Measurements from ENCODE around the gene CAMK1D. TPM values are rescaled to one million over a fixed set of nuclear protein-coding genes. Genes with fewer than 3 reads are reported as not detected.
A peak's percentile ranks its signal among the peaks of the same experiment; 100 is the strongest.
"Not testable (repeated sequence)": the region's sequence is repeated elsewhere in the genome, so short reads cannot be mapped to it uniquely, and the experiment has no call there.

The CAMK1D gene
- total RNA-seq, 8 experiments from 2014 or later: 1.9 to 15.8 (median 7.4) TPM

DNA sequence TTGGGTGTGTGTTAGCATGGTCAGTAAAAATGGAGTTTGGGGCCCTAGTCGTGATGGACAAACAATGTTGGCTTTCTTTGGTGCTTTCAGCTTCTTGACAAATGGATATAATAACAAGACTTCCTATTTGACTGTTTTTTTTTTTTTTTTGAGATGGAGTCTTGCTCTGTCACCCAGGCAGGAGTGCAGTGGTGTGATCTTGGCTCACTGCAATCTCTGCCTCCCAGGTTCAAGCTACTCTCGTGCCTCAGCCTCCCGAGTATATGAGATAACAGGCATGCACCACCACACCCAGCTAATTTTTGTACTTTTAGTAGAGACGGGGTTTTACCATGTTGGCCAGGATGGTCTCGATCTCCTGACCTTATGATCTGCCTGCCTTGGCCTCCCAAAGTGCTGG, 11.8 kb downstream of the CAMK1D start:
- WGBS, 10 experiments: 75 to 100% (median 86%) methylated on average over 1 to 4 of the region's 5 CpGs; no CpG with 5 or more reads in 2 of the 10 experiments
- H3K4me3 ChIP-seq; in situ Hi-C loops (cut with MboI; ENCODE audit: low pct_unique_long_range_greater_than_20kb in 2 of 9, low sequenced_read_pairs in 9 of 9, unreplicated experiment in 9 of 9); H3K27ac ChIP-seq; ATAC-seq (replicated peaks in 6 of 8): not testable (repeated sequence)
- H3K4me1 ChIP-seq (replicated peaks in 1 of 2): peaks cover 14 to 17% of the 10 kb centered on the region in 2 donors

DNA sequence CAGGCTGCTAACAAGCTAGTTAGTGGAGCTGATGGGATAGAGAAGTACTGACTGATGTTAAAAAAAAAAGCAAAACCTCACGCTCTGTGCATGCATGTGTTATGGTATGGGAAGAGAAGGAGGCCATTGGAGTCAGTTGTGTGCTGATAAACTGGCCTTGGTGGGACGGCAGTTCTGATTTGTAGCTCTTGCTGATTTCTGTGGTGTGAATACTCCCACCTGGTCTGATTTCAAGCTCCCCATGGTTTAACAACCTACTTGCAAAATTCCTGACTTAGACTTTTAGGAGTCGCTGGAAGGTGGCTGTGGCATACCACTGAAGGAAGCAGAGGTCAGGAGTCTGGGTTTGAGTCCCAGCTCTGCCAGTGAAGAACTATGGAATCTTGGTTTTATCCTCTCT, 15.2 kb downstream of the CAMK1D start:
- WGBS, 10 experiments: 80 to 100% (median 100%) methylated on average over 1 to 2 of the region's 3 CpGs; no CpG with 5 or more reads in 5 of the 10 experiments
- ATAC-seq (replicated peaks in 6 of 8): no peak

DNA sequence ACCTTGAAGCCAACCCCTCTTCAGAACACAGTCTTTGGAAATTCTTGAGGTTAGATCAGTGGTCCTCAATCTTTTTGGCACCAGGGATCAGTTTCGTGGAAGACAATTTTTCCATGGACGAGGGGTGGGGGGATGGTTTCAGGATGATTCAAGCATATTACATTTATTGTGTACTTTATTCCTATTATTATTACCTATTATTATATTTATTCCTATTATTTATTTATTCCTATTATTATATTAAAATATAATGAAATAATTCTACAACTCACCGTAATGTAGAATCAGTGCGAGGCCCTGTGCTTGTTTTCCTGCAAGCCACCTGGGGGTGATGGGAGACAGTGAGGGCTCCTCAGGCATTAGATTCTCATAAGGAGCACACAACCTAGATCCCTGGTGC, 17.9 kb downstream of the CAMK1D start:
- in situ Hi-C loops (cut with MboI; ENCODE audit: low pct_unique_long_range_greater_than_20kb in 2 of 9, low sequenced_read_pairs in 9 of 9, unreplicated experiment in 9 of 9): no loop called here
- ATAC-seq (replicated peaks in 6 of 8): no peak
- Histone ChIP-seq H3K4me3 (no peak overlapping the region), H3K4me1 (replicated peaks in 1 of 2) (no peaks in the 10 kb centered on the region), H3K27ac (no peak overlapping the region)
- WGBS, 10 experiments: 85 to 100% (median 100%) methylated on average over 2 to 4 of the region's 4 CpGs; no CpG with 5 or more reads in 2 of the 10 experiments

More for the DNA sequence above, 15.2 kb downstream of the CAMK1D start:
- peaks cover 10 to 11% of the 10 kb centered on the region in 2 donors for H3K4me1 ChIP-seq (replicated peaks in 1 of 2)
- H3K27ac ChIP-seq: no peak overlapping the region
- H3K4me3 ChIP-seq: no peak overlapping the region
- in situ Hi-C loops (cut with MboI; ENCODE audit: low pct_unique_long_range_greater_than_20kb in 2 of 9, low sequenced_read_pairs in 9 of 9, unreplicated experiment in 9 of 9): no loop called here

DNA sequence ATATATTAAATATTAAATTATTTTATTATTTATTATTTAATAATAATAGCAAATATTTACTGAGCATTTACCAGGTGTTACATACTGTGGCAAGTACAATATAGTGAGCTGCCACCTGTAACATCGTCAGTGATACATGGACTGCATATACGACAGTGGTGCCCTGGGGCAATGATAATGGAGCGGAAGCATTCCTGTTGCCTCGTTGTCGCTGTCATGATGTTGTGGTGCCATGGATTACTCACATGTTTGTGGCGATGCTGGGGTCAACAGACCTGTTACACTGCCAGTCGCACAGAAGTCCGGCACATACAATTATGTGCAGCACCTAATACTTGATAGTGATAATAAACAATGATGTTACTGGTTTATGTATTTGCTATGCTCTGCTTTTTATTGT, 20.6 kb downstream of the CAMK1D start:
- Histone ChIP-seq H3K4me1 (replicated peaks in 1 of 2) (no peaks in the 10 kb centered on the region), H3K4me3 (no peak overlapping the region), H3K27ac (no peak overlapping the region)
- in situ Hi-C loops (cut with MboI; ENCODE audit: low pct_unique_long_range_greater_than_20kb in 2 of 9, low sequenced_read_pairs in 9 of 9, unreplicated experiment in 9 of 9): no loop called here
- 79 to 100% (median 94%) methylated on average over 1 to 5 of the region's 8 CpGs; no CpG with 5 or more reads in 1 of the 10 experiments for WGBS, 10 experiments
- no peak for ATAC-seq (replicated peaks in 6 of 8)

DNA sequence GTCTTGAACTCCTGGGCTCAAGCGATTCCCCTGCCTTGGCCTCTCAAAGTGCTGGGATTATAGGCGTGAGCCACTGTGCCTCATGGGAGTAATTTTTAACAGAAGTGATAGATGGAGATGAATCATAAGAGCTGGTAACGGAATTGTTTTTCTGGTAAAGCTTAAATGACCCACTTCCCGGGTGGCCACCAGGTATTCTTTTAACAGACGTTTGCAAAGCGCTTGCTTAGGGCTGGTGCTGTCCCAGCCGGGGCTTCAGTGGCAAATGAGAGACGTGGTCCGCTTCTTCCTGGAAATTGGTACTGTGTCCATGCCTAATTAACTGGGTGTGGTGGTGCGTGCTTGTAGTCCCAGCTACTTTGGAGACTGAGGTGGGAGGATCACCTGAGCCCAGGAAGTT, 23.5 kb downstream of the CAMK1D start:
- ATAC-seq (replicated peaks in 6 of 8): peak in 2 of 8 experiments; percentile 36 to 43
- in situ Hi-C loops (cut with MboI; ENCODE audit: low pct_unique_long_range_greater_than_20kb in 2 of 9, low sequenced_read_pairs in 9 of 9, unreplicated experiment in 9 of 9): no loop called here

DNA sequence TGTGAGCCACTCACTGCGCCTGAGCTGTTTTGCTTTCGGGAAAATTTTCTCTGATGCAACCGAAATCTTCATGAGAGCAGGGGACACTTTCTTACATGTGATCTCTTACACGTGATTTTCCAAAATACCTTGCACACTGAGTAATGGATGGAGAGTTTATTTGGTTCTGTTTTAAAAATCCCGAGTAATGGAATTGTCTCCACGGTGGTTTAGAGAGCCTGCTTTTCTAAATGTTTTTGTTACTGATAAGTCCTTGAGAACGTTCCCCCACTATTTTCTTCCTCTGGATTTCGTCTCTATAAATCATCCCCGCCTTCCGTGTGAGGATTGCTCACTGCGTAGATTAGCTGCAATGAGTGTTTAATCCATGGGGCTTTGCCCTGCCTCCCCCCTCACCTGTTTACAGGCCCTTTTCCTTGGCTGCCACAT, 25.7 kb downstream of the CAMK1D start:
- ATAC-seq (replicated peaks in 6 of 8): no peak
- Histone ChIP-seq H3K27ac (no peak overlapping the region), H3K4me3 (no peak overlapping the region), H3K4me1 (replicated peaks in 1 of 2) (no peaks in the 10 kb centered on the region)
- in situ Hi-C loops (cut with MboI; ENCODE audit: low pct_unique_long_range_greater_than_20kb in 2 of 9, low sequenced_read_pairs in 9 of 9, unreplicated experiment in 9 of 9): no loop called here
- WGBS, 10 experiments: 25 to 94% (median 73%) methylated on average over 2 to 10 of the region's 11 CpGs

More for the DNA sequence above, 23.5 kb downstream of the CAMK1D start:
- Histone ChIP-seq H3K27ac (no peak overlapping the region), H3K4me3 (no peak overlapping the region), H3K4me1 (replicated peaks in 1 of 2) (no peaks in the 10 kb centered on the region)
- WGBS, 10 experiments: 71 to 100% (median 90%) methylated on average over 1 to 8 of the region's 10 CpGs; no CpG with 5 or more reads in 3 of the 10 experiments

DNA sequence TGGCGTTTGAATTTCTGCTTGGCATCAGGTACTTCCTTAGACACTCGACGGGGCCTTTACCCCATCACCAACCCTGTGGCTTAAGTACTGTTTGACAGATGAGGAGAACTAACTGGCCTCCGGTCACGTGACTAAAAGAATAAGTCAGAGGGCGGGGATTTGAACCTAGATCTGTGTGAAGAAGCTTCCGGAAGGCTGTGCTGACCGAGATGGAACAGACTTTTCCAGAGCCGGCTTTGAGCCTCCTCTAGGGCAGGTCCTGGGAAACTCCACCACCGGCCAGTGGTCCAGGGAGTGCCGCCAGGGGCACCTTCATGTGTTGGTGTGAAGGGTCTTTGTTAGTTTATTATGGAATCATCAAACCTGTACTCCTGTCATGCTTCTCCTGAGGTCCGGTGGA, 26.9 kb downstream of the CAMK1D start:
- Histone ChIP-seq H3K4me1 (replicated peaks in 1 of 2) (no peaks in the 10 kb centered on the region), H3K4me3 (no peak overlapping the region), H3K27ac (no peak overlapping the region)
- WGBS, 10 experiments: 80 to 100% (median 95%) methylated on average over 1 to 10 of the region's 12 CpGs; no CpG with 5 or more reads in 1 of the 10 experiments
- in situ Hi-C loops (cut with MboI; ENCODE audit: low pct_unique_long_range_greater_than_20kb in 2 of 9, low sequenced_read_pairs in 9 of 9, unreplicated experiment in 9 of 9): no loop called here
- ATAC-seq (replicated peaks in 6 of 8): no peak

DNA sequence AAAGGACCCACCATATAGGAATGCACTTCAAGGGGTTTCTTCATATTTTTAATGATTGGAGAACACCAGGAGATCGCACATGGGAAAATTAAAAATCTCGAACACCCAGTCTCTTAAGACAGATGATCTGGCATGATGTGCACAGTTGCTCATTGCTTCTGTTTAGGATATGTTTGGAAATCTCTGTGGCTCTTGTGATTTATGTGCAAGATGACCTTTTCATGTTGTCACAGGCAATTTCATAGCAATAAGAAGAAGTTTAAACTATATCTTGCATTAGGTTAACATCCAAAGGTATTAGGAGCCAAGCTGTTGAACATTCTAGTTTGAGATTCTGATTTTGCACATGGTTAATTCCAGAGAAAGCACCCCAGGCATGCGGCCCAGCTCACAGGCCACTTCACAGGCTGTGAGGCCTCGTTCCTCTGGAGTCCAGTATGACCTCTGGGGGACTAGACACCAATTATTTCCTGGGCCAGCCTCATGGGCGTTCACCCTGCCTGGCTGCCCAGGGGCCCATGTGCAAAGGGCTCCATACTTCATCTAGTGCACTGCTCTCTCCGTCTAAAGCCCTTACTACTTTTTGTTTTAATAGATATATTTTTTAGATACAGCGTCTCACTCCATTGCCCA, 28.4 kb downstream of the CAMK1D start:
- WGBS, 10 experiments: 5 to 100% (median 90%) methylated on average over 1 to 6 of the region's 7 CpGs; no CpG with 5 or more reads in 2 of the 10 experiments
- in situ Hi-C loops (cut with MboI; ENCODE audit: low pct_unique_long_range_greater_than_20kb in 2 of 9, low sequenced_read_pairs in 9 of 9, unreplicated experiment in 9 of 9): no loop called here
- ATAC-seq (replicated peaks in 6 of 8): no peak
- no peak overlapping the region for H3K27ac ChIP-seq
- H3K4me3 ChIP-seq: no peak overlapping the region
- H3K4me1 ChIP-seq (replicated peaks in 1 of 2): no peaks in the 10 kb centered on the region

DNA sequence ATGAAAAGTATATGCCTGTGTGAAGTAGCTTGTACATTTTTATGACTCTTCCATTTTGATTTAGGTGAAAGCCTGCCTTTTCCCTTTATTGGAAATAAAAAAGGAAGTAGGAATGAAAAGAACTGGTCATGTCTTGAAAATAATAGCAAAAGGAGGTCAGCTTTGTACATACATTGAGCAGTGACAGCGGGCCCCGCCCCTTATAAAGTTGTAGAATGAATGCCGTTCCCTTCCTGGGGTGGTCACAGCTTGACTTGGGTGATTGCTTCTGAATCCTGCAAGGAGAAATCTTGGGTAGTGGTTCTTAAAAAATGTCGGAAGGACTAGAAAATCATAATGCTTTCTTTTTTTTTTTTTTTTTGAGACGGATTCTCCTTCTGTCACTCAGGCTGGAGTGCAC, 31.7 kb downstream of the CAMK1D start:
- in situ Hi-C loops (cut with MboI; ENCODE audit: low pct_unique_long_range_greater_than_20kb in 2 of 9, low sequenced_read_pairs in 9 of 9, unreplicated experiment in 9 of 9): no loop called here
- no peak overlapping the region for H3K27ac ChIP-seq
- 67 to 100% (median 85%) methylated on average over 1 to 5 of the region's 5 CpGs; no CpG with 5 or more reads in 4 of the 10 experiments for WGBS, 10 experiments
- ATAC-seq (replicated peaks in 6 of 8): no peak
- no peak overlapping the region for H3K4me3 ChIP-seq
- H3K4me1 ChIP-seq (replicated peaks in 1 of 2): no peaks in the 10 kb centered on the region

DNA sequence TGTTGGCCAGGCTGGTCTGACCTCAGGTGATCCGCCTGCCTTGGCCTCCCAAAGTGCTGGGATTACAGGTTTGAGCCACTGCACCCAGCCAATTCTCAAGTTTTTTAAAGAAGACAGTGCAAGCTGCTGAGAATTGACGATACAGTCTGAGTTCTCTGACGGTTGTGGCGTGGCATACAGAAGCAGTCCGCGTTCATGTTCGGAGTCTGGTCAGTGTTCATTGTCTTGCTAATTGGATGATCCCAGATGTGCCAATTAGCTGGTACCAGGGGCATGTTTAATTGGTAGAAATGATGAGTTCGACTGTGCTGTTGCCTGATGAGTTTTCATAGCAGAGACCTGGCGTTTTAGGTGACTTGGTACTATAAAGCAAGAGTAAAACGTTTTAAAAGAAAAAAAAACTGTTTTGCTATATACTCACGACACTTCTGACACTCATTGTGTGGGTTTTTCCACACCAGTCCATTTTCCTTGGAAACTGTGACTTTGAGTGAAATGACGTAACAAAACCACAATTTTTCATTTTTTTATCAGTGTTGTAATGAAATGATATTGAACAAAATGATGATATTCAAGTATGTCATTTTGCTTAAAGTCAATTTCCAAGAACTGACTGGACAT, 32.3 kb downstream of the CAMK1D start:
- no peak overlapping the region for H3K4me3 ChIP-seq
- ATAC-seq (replicated peaks in 6 of 8): no peak
- 33 to 100% (median 76%) methylated on average over 2 to 9 of the region's 12 CpGs; no CpG with 5 or more reads in 2 of the 10 experiments for WGBS, 10 experiments
- in situ Hi-C loops (cut with MboI; ENCODE audit: low pct_unique_long_range_greater_than_20kb in 2 of 9, low sequenced_read_pairs in 9 of 9, unreplicated experiment in 9 of 9): no loop called here
- H3K27ac ChIP-seq: no peak overlapping the region
- H3K4me1 ChIP-seq (replicated peaks in 1 of 2): no peaks in the 10 kb centered on the region

DNA sequence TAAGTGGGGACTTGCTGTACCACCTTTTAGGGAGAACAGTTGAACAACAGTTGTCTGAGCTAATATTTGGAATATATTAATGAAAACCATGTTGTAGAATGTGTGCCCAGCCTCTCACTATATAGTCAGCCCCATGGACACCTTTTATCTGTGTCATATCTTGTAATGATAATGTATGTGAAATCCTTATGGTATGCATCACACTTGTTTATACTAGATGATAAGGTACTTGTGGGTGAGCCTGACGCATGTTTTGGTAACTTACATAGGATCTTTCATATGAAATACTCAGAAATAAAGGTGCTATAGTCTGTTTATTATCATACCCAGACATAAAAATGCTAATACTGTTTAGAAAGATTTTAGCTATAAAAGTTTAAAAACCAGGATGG, 32.8 kb downstream of the CAMK1D start:
- Histone ChIP-seq H3K4me1 (replicated peaks in 1 of 2) (no peaks in the 10 kb centered on the region), H3K27ac (no peak overlapping the region), H3K4me3 (no peak overlapping the region)
- in situ Hi-C loops (cut with MboI; ENCODE audit: low pct_unique_long_range_greater_than_20kb in 2 of 9, low sequenced_read_pairs in 9 of 9, unreplicated experiment in 9 of 9): no loop called here
- no peak for ATAC-seq (replicated peaks in 6 of 8)
- 50 to 100% (median 100%) methylated on average over 1 of the region's 1 CpG; no CpG with 5 or more reads in 1 of the 10 experiments for WGBS, 10 experiments

DNA sequence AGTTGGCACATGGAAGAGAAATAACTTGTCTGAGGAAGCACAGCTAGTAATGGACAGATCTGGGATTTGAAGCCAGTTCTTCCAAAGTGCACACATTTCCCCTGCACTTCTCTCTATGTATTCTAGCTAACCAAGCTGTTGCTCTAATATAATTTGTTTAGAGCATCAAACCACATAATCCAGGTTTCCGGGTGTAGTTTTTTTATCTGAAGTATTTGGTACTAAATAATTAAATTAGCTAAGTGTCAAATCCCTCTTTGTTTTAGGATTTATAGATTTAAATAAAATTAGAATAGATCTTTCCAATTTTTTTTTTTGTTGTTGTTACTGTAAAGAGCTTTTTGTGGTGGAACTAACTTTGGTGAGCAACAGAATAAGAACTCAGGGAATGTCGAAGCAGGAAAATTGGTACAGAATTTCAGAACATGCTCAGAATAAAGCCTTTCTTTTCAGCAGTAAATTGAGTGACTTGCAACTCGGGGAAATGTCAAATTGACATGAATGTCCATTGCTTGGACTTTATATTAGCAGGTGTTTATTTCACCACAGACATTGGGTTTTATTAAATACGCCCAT, 33.7 kb downstream of the CAMK1D start:
- no peak overlapping the region for H3K4me3 ChIP-seq
- WGBS, 10 experiments: 46 to 100% (median 78%) methylated on average over 2 to 4 of the region's 4 CpGs
- in situ Hi-C loops (cut with MboI; ENCODE audit: low pct_unique_long_range_greater_than_20kb in 2 of 9, low sequenced_read_pairs in 9 of 9, unreplicated experiment in 9 of 9): no loop called here
- no peaks in the 10 kb centered on the region for H3K4me1 ChIP-seq (replicated peaks in 1 of 2)
- H3K27ac ChIP-seq: no peak overlapping the region
- ATAC-seq (replicated peaks in 6 of 8): no peak

DNA sequence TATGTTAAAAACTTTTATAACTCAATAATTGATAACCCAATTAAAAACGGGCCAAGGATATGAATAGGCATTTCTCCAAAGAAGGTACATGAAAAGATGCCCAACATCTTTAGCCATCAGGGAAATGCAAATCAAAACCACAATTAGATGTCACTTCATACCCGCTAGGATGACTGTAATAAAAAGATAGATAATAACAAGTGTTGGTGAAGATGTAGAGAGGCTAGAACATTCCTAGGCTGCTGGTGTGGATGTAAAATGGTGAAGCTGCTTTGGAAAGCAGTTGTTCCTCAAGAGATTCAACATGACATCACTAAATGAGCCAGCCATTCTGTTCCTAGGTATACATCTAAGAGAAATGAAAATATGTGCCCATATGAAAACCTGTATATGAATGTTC, 35.6 kb downstream of the CAMK1D start:
- Histone ChIP-seq H3K4me1 (replicated peaks in 1 of 2) (no peaks in the 10 kb centered on the region), H3K27ac (no peak overlapping the region), H3K4me3 (no peak overlapping the region)
- in situ Hi-C loops (cut with MboI; ENCODE audit: low pct_unique_long_range_greater_than_20kb in 2 of 9, low sequenced_read_pairs in 9 of 9, unreplicated experiment in 9 of 9): no loop called here
- ATAC-seq (replicated peaks in 6 of 8): no peak
- 44 to 100% (median 85%) methylated on average over 1 to 2 of the region's 2 CpGs for WGBS, 10 experiments

All from motor neuron (in vitro differentiated cells).